Trophoblast cell (in vitro differentiated cells and primary cell): ENCODE measurements around the gene PMEPA1.

Source experiments
- DNase-seq, 2 donors: peaks; one replicate each; pipeline ENCODE4 v3.0.0-alpha.2; 2016
- H2AFZ ChIP-seq: 2 replicates; pipeline ENCODE4 v1.6.1; 2013; ENCODE audit warnings: low read length, moderate library complexity, mild to moderate bottlenecking; ENCODE audit not compliant: insufficient read depth, poor library complexity
- H2AK5ac ChIP-seq: 2 replicates; pipeline ENCODE4 v1.6.1; 2013; ENCODE audit warnings: mild to moderate bottlenecking, low read length
- H2BK120ac ChIP-seq: 2 replicates; pipeline ENCODE4 v1.6.1; 2013; ENCODE audit warnings: low read length, mild to moderate bottlenecking, moderate library complexity; ENCODE audit not compliant: insufficient read depth, poor library complexity
- H2BK12ac ChIP-seq: 2 replicates; pipeline ENCODE4 v1.6.1; 2013; ENCODE audit warnings: mild to moderate bottlenecking, low read length, moderate library complexity
- H2BK5ac ChIP-seq: 2 replicates; pipeline ENCODE4 v1.6.1; 2013; ENCODE audit warnings: low read length, low read depth, moderate library complexity, mild to moderate bottlenecking; ENCODE audit not compliant: poor library complexity
- H3K14ac ChIP-seq: 2 replicates; pipeline ENCODE4 v1.6.1; 2013; ENCODE audit warnings: mild to moderate bottlenecking, low read length
- H3K18ac ChIP-seq: 2 replicates; pipeline ENCODE4 v1.6.1; 2013; ENCODE audit warnings: mild to moderate bottlenecking, low read length
- H3K23ac ChIP-seq: 2 replicates; pipeline ENCODE4 v1.6.1; 2013; ENCODE audit warnings: low read length
- H3K27ac ChIP-seq: 2 replicates; pipeline ENCODE4 v1.5.1; 2013; ENCODE audit warnings: low read depth, mild to moderate bottlenecking, inconsistent platforms, low read length, moderate library complexity
- H3K27me3 ChIP-seq: 2 replicates; pipeline ENCODE4 v1.6.1; 2013; ENCODE audit warnings: inconsistent platforms, mild to moderate bottlenecking, low read length, moderate library complexity; ENCODE audit not compliant: insufficient read depth
- H3K36me3 ChIP-seq, 2 experiments: 1 replicate in 1 of 2; 2 replicates in 1 of 2; pipeline ENCODE4 v1.6.1; 2013; ENCODE audit warnings: low read length in 2 of 2, mild to moderate bottlenecking in 2 of 2, moderate library complexity in 1 of 2; ENCODE audit not compliant: insufficient read depth in 2 of 2, control insufficient read depth in 1 of 2
- H3K4ac ChIP-seq: 2 replicates; pipeline ENCODE4 v1.6.1; 2013; ENCODE audit warnings: low read depth, mild to moderate bottlenecking, low read length, moderate library complexity
- H3K4me1 ChIP-seq, 2 experiments: 1 replicate in 1 of 2; 2 replicates in 1 of 2; pipeline ENCODE4 v1.6.1; 2013; ENCODE audit warnings: low read length in 2 of 2, mild to moderate bottlenecking in 2 of 2, moderate library complexity in 1 of 2; ENCODE audit not compliant: insufficient read depth in 2 of 2, control insufficient read depth in 1 of 2
- H3K4me2 ChIP-seq: 2 replicates; pipeline ENCODE4 v1.6.1; 2013; ENCODE audit warnings: inconsistent platforms, mild to moderate bottlenecking, low read length, moderate library complexity
- H3K4me3 ChIP-seq: 2 replicates; pipeline ENCODE4 v1.5.1; 2013; ENCODE audit warnings: mild to moderate bottlenecking, low read depth, low read length, inconsistent platforms
- H3K79me1 ChIP-seq: one replicate; pipeline ENCODE4 v1.6.1; 2013; ENCODE audit warnings: low read length
- H3K79me2 ChIP-seq: 2 replicates; pipeline ENCODE4 v1.6.1; 2013; ENCODE audit warnings: low read length, mild to moderate bottlenecking; ENCODE audit not compliant: control insufficient read depth, insufficient read depth, poor library complexity
- H3K9ac ChIP-seq: 2 replicates; pipeline ENCODE4 v1.6.1; 2013; ENCODE audit warnings: mild to moderate bottlenecking, low read length
- H3K9me3 ChIP-seq: 2 replicates; pipeline ENCODE4 v1.6.1; 2013; ENCODE audit warnings: low read depth, mild to moderate bottlenecking, control low read depth, inconsistent platforms, low read length; ENCODE audit not compliant: insufficient read depth
- H4K12ac ChIP-seq: 2 replicates; pipeline ENCODE4 v1.6.1; 2013; ENCODE audit warnings: low read depth, mild to moderate bottlenecking, low read length, moderate library complexity
- H4K8ac ChIP-seq: 2 replicates; pipeline ENCODE4 v1.6.1; 2013; ENCODE audit warnings: low read depth, mild to moderate bottlenecking, low read length, moderate library complexity
- H4K91ac ChIP-seq: one replicate; pipeline ENCODE4 v1.6.1; 2013; ENCODE audit warnings: low read depth, mild to moderate bottlenecking, low read length, moderate library complexity
- WGBS: extraction: QIAGEN DNeasy Blood & Tissue Kit; methylation state at CpG from one replicate; pipeline ENCODE4 v1.1.7; 2013; ENCODE audit warnings: missing lambda C conversion rate; ENCODE audit not compliant: insufficient read length, insufficient coverage; ENCODE audit errors: extremely low coverage; 5-methylcytosine and 5-hydroxymethylcytosine counted together

The PMEPA1 gene

DNA sequence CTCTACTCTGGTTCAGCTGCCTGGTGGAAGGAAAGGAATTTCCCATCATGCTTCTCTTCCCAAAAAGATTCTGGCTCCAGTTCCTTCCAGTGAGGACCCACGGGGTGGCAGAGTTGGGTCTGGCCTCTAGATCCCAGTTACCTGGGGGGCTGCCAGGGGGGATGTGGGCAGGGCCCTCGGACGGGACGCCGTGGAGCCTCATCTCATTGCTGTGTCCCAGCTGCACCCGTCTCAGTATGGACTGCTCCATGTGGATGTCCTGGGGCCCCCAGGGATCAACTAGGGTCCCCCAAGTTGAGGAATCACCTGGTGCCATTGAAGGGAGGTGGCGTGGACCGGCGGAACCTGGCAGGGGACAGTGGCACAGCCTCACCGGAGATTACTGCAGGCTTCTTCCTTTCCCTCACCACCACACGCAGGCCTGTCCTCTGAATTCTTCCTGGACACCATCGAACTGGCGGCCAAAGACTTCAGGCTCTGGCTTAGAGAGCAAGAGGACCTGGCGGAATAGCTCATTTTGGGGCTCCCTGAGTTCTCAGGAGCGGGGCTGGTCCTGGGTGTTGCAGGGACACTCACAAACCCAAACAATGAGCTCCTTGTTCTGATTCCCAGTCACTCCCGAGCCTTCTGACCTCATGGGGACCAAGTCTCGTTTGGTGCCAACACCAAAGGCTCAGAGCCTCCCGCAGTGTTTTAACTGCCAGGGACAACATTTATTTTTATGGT lies 98.1 kb downstream of the PMEPA1 start:
- no peak overlapping the region for H2BK12ac ChIP-seq
- H2AK5ac ChIP-seq, result no peak overlapping the region
- no peaks in the 10 kb centered on the region for H3K27me3 ChIP-seq
- H3K9me3 ChIP-seq, result no peaks in the 10 kb centered on the region
- H3K4me3 ChIP-seq, result no peak overlapping the region
- H3K79me1 ChIP-seq, result peaks cover 3% of the 10 kb centered on the region
- no peak overlapping the region for H2BK120ac ChIP-seq
- no peak overlapping the region for H4K91ac ChIP-seq
- no peak overlapping the region for H2BK5ac ChIP-seq
- no peak overlapping the region for H3K18ac ChIP-seq
- H4K12ac ChIP-seq, result no peak overlapping the region
- no peak overlapping the region for H3K23ac ChIP-seq
- no peaks in the 10 kb centered on the region for H3K79me2 ChIP-seq
- H3K4me1 ChIP-seq, result peaks cover 2 to 6% of the 10 kb centered on the region in 2 experiments
- no peak overlapping the region for H3K14ac ChIP-seq
- no peak overlapping the region for H3K27ac ChIP-seq
- no peak overlapping the region for H4K8ac ChIP-seq
- H3K9ac ChIP-seq, result no peak overlapping the region
- no CpG with 5 or more reads among the region's 18 CpGs for WGBS
- no peaks in the 10 kb centered on the region for H3K36me3 ChIP-seq
- no peak for DNase-seq
- no peak overlapping the region for H2AFZ ChIP-seq
- no peak overlapping the region for H3K4me2 ChIP-seq
- no peak overlapping the region for H3K4ac ChIP-seq

- Histone ChIP-seq H3K4ac (no peak overlapping the region), H2BK5ac (no peak overlapping the region), H2BK120ac (no peak overlapping the region), H3K23ac (no peak overlapping the region), H2BK12ac (no peak overlapping the region), H4K8ac (no peak overlapping the region), H3K27me3 (no peaks in the 10 kb centered on the region), H3K36me3 (no peaks in the 10 kb centered on the region), H4K91ac (no peak overlapping the region), H3K4me3 (no peak overlapping the region), H3K79me1 (peaks cover 3% of the 10 kb centered on the region), H4K12ac (no peak overlapping the region), H3K9ac (no peak overlapping the region), H3K79me2 (no peaks in the 10 kb centered on the region), H3K18ac (no peak overlapping the region), H3K4me1 (peaks cover 2 to 6% of the 10 kb centered on the region in 2 experiments), H3K27ac (no peak overlapping the region), H3K14ac (no peak overlapping the region), H2AFZ (no peak overlapping the region), H3K9me3 (no peaks in the 10 kb centered on the region), H3K4me2 (no peak overlapping the region), H2AK5ac (no peak overlapping the region)
- DNase-seq, result no peak
- no CpG with 5 or more reads among the region's 18 CpGs for WGBS
Observed at GRCh38 chr20:57610261-57610952, 99.4 kb downstream of the PMEPA1 start.

- Histone ChIP-seq H3K27me3 (no peaks in the 10 kb centered on the region), H4K91ac (no peak overlapping the region), H3K79me2 (no peaks in the 10 kb centered on the region), H2BK12ac (no peak overlapping the region), H3K4ac (no peak overlapping the region), H3K9me3 (no peaks in the 10 kb centered on the region), H3K14ac (no peak overlapping the region), H2BK5ac (no peak overlapping the region), H2AK5ac (no peak overlapping the region), H3K4me2 (no peak overlapping the region), H3K79me1 (peaks cover 3% of the 10 kb centered on the region), H3K4me1 (peaks cover 2 to 6% of the 10 kb centered on the region in 2 experiments), H3K27ac (no peak overlapping the region), H3K23ac (no peak overlapping the region), H3K9ac (no peak overlapping the region), H4K12ac (no peak overlapping the region), H3K36me3 (no peaks in the 10 kb centered on the region), H4K8ac (no peak overlapping the region), H3K18ac (no peak overlapping the region), H2BK120ac (no peak overlapping the region), H2AFZ (no peak overlapping the region), H3K4me3 (no peak overlapping the region)
- no CpG with 5 or more reads among the region's 8 CpGs for WGBS
- DNase-seq, result no peak
Observed at GRCh38 chr20:57609842-57610167, 100.0 kb downstream of the PMEPA1 start.

DNA sequence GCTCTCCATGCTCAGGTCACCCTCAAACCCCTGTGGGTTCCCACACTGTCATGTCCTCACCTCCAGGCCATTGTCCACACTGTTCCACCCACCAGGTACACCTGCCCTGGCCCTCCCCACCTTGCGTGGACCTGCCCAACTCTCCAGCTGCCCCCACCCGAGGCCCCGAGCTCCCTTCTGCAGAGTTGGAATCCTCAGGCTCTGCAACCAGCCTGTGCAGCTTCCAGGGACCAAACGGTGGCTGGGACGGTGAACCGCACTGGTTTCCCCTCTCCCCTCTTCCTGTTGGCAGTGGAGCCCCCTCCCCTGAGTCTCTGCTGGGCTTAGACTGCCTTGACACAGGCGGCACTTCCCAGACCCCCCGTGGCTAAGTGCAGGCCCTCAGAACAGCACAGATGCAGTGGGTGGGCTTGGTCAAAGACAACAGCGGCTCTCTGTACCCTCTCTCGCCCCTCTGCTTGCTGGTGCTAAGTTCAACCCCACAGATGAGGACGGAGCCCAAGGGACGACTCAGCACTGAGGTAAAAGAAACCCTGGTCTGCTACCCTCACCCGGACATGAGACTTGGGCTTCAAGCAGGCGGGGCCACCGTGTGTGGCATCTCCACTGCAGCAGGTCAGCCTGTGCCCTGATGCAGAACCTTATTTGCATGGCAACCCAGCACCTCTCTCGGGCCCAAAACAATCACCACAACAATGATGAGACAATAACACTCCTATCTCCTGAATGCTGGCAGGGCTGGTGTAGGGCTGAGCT lies 100.6 kb downstream of the PMEPA1 start:
- Histone ChIP-seq H4K8ac (no peak overlapping the region), H3K4me2 (no peak overlapping the region), H3K9me3 (no peaks in the 10 kb centered on the region), H3K18ac (no peak overlapping the region), H3K23ac (no peak overlapping the region), H3K4ac (no peak overlapping the region), H2BK12ac (no peak overlapping the region), H3K79me2 (no peaks in the 10 kb centered on the region), H3K4me1 (peaks cover 2 to 6% of the 10 kb centered on the region in 2 experiments), H3K27ac (no peak overlapping the region), H3K27me3 (no peaks in the 10 kb centered on the region), H4K12ac (no peak overlapping the region), H2AFZ (no peak overlapping the region), H3K4me3 (no peak overlapping the region), H3K36me3 (no peaks in the 10 kb centered on the region), H4K91ac (no peak overlapping the region), H3K14ac (no peak overlapping the region), H2AK5ac (no peak overlapping the region), H2BK5ac (no peak overlapping the region), H2BK120ac (no peak overlapping the region), H3K79me1 (peaks cover 3% of the 10 kb centered on the region), H3K9ac (no peak overlapping the region)
- no peak for DNase-seq
- WGBS, result no CpG with 5 or more reads among the region's 16 CpGs
